ENCODE measurements around the gene FAAP100.

Gene FAAP100

DNA sequence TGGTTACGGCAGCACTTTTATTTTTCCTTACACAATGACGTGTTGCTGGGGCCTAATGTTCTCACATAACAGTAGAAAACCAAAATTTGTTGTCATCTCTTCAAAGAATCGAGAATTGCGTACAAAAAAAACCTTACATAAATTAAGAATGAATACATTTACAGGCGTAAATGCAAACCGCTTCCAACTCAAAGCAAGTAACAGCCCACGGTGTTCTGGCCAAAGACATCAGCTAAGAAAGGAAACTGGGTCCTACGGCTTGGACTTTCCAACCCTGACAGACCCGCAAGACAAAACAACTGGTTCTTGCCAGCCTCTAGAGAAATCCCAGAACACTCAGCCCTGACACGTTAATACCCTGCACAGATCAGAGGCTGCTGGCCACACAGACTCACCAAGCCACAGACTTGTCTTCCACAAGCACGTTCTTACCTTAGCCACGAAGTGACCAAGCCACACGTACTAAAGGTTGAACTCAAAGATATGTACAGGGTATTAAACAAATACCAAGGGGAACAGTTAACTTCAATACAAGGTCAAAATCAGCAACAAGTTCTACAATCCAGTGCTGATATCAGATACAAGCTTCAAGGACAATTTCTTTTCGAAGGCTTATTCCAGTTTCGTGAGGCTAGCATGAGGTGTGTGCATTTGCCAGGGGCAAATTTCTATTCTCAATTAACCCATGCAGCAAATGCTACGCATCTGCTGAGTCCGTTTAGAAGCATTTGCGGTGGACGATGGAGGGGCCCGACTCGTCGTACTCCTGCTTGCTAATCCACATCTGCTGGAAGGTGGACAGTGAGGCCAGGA is 42.0 kb downstream of the FAAP100 start:
- no peak for DNase-seq (ENCODE audit: low read depth)

- no peak for DNase-seq (ENCODE audit: low read depth)
Measured at GRCh38 chr17:81509207-81509971, 42.8 kb downstream of the FAAP100 start.

- no peak for DNase-seq (ENCODE audit: low read depth)
Measured at GRCh38 chr17:81508639-81509206, 43.4 kb downstream of the FAAP100 start.

GRCh38 chr17:81503619-81504018 is 48.5 kb downstream of the FAAP100 start:
- DNase-seq (ENCODE audit: low read depth) = no peak

DNA sequence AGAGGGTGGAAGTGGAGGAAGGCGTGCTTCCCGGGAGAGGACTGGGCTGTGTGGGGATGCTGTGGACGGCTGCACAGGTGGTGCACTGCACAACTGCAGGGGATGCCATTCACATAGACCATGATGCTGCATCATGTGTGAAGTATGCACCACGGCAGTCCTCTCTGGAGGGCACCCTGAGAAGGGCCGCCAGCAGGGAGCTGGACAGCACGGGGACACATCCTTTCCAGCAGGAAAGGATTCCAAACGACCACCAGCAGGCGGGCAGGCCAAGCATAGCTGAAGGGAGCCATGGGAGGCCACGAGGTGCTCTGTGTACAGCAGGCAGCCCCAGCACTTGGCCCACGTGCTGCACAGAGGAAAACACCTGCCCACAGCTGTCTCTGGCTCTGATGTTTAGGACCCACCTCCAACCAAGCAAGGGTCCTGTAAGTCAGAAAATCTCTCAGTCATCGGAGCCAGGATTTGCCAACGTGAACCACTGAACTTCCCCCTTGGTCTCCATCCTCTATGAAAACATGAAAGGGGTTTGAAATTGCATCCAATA is 49.6 kb downstream of the FAAP100 start:
- no peak for DNase-seq (ENCODE audit: low read depth)

DNA sequence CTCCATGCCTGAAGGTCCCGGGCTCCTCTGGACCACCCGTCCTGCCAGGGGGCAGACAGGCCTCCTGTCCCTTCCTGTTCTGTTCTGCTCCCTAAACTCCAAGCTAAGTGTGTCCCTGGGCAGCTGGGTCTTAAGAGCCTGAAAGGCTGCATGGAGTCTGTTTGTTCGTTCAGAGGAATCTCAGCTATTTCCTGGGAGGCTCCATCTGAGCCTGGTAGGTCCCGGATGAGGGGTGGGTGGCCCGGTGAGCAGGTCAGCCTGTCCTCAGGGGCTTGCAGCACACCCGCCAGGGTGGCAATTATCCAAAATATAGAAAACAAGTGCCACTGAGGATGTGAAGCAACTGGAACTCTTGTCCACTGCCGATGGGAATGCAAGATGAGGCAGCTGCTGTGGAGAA is 52.1 kb downstream of the FAAP100 start:
- no peak for DNase-seq (ENCODE audit: low read depth)

DNA sequence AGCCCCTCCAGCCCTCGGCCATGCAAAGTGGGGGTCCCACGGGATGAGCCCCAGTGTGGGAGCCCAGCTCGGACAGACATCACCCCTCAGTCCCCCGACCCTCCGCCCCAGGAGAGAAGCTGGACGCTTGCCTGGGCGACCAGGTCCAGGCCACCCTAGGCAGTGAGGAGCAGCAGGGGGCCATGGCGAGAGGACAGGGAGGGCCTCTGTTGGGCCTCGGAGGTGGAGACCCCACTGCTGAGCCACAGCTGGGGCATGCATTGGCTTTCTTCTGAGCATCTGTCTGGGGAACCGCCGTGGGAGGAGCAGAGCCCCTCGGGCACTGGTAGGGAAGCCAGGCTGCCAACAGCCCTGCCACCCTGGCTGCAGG is 52.6 kb downstream of the FAAP100 start:
- no peak for DNase-seq (ENCODE audit: low read depth)

DNA sequence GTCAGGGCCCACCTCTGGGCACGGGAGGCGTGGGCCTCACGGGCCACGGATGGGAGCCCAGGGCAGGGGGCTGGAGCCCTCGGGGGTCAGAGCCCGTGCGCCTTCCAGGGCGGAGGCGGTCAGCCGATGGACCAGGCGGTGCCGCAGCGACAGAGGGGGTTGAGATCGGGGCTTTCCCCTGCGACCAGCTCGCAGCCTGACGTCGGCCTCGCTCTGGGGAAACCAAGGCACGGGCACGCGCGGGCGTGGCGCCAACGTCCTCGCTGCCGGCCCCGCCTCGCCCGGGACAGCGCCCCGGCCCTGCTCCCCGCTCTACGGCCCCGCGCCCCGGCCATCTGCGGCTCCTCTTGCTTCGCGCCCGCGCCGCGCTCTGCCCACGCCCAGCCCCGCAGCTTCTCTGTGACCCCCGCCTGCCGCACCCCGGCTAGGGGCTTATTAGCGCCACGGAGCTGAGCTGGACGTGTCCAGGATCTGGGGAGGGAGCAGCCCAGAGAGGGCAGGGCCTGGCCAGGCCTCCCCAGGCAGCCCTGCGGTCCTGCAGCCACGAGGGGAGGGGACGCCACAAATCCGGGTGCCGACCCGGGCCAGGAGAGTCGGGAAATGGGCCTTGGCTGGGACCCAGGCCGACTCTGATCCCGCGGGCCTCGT is 53.1 kb downstream of the FAAP100 start:
- no peak for DNase-seq (ENCODE audit: low read depth)

DNA sequence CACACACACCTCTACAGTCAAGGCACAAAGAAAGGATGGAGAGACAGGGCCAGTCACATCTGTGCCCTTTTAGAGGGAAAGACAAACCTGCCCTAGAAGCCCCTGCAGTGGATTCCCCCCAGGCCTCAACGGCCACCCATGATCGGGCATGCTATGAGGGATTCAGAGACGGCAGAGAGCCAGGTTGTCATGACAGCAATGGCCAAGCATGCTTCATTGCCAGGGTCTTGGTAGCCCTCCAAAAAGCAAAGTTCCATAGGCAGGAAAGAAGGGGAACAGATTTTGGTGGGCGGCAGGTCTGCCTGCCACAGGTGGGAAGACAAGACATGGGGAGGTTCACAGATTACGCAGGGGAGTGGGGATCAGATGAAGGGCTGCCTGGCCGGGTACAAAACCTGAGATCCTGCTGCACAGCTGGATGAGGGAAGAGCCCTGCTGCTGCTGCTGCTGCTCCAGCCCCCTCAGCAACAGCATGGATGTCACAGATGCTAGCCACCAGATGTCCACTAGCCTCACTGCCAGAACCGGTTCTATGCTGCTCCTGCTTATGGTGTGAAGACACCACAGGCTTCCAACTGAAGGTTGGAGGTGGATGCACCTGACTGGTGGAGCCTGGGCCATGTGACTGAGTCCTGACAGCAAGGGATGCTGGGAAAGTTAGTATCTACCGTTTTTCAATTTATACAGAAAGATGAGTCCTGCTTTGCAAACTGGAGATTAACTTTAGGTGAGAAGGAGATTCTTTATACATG is 57.4 kb downstream of the FAAP100 start:
- no peak for DNase-seq (ENCODE audit: low read depth)

DNA sequence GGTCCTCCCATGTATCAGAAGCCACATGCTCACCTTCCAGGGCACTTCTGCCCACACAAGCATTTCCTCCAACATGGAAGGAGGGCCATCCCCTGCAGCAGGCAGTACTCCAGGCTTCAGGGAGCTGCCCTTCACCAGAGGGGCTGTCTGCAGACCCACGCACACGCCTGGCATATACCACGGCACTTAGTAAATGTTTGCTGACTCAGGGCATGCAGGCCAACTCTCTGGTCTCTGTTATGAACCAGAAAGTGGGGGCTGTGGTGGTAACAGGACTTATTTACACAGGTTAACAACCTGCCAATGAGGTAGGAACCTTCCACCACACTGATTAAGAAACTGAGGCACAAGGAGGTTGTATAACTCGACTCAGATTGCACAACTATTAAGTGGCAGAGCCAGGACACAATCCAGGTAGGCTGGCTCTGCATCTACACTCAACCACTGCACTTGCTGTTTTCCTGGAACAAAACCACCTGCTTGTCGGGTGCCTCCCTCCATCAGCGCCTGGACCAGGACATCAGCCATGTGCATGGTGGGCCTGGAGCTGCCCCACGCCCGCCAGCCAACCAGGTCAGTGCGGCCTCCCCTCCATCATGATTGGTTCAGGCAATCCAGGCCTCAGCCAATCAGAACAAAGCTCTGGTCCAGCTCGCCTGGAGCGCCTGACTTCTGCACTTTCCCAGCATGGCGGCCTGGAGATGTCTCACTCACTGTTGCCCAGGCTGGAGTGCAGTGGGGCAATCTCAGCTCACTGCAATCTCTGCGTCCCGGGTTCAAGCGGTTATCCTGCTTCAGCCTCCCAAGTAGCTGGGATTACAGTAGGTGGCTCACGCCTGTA is 58.7 kb downstream of the FAAP100 start:
- no peak for DNase-seq (ENCODE audit: low read depth)

DNA sequence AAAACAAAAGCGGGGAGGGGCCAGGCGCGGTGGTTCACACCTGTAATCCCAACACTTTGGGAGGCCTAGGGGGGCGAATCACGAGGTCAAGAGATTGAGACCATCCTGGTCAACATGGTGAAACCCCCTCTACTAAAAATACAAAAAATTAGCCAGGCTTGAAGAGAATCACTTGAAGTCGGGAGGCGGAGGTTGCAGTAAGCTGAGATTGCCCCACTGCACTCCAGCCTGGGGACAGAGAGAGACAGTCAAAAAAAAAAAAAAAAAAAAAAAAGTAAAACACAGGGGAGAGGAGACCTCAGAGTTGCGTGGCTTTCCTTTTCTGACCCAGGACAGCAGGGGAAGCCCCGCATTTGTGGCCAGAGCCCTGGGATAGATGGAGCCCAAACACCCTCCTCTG is 59.4 kb downstream of the FAAP100 start:
- no peak for DNase-seq (ENCODE audit: low read depth)

- DNase-seq (ENCODE audit: low read depth) = no peak
Measured at GRCh38 chr17:81492202-81492601, 60.0 kb downstream of the FAAP100 start.

DNA sequence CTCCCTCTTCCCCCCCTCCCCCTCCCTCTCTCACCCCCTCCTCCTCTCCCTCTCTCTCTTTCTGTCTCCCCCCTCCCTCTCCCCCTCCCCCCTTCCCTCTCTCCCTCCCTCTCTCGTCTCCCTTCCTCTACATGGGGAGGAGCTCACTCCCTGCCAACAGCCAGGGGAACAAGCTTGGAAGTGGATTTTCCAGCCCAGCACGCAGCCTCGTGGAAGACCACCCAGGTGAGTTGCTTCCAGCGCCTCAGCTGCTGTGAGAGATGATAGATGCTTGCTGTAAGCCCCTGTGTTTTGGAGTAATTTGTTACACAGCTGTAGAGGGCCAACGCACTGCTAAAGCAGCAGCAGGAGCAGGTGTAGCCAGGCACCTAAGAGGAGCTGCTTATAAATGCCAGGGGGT is 60.4 kb downstream of the FAAP100 start:
- DNase-seq (ENCODE audit: low read depth) = no peak

GRCh38 chr17:81491181-81491581 is 61.0 kb downstream of the FAAP100 start:
- DNase-seq (ENCODE audit: low read depth) = no peak

GRCh38 chr17:81489998-81490992 is 61.9 kb downstream of the FAAP100 start:
- DNase-seq (ENCODE audit: low read depth) = no peak
